NCI-H1105 (cell line): ENCODE results near the gene LIF.

Experiments
- DNase-seq: peaks from one replicate; lab custom pipeline; 2025; lab: John Stamatoyannopoulos, UW

LIF gene

DNA sequence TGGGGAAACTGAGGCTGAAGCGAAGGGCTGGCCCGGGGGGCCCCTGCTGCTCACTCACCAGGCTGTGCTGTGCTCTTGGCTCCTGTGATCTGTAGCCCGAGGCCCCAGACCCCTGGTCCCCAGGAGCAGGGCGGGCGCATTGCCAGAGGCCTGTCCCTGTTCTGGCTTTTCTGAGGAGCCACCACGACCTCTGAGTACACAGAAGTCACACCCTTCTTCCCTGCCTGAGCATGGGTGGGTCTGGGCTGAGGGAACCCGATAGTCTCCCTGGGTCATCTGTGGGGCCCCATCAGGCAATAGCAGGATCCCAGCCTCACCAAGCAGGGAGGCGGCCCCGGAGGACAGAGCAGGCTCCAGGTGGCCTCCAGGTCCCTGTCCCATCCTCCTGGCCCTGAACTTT is 37.6 kb upstream of the LIF start:
- DNase-seq: no peak

DNA sequence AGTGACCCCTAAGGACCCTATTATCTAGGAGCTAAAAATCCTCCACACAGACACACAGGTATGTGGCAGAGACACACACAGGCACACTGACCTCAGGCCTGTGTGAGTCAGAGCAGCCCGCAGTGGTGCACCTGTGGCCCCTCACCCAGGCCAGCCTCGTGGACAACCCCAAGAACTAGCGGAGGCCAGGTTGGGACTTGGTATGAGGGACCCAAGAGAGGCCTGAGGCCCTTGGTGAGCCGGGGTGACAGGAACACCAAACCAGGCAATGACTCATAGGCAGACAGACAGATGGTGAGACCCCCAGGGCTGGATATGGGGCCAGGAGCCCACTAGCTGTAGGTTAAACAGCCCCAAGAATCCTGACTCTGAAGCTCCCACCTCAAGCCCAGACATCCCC is 36.8 kb upstream of the LIF start:
- no peak for DNase-seq

DNA sequence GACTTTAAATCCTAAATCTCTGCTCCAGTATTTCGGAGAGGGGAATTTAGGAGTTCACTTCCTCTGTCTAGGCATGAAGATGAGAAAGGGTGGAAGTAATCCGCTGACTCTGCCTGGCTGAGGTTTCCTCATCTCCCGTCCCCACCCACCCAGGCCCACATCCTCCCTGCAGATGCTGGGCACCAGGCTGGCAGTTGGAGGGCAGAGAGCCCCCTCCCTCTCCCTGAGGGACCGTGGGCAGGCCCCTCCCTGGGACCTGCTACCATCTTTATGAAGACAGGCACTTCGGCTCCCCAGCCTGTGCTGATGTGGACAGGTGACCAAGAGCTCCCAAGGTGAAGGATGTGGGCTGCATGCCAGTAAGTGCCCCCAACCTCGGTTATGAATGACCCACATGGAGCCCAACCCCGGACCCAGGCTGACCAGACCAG is 36.1 kb upstream of the LIF start:
- no peak for DNase-seq

DNA sequence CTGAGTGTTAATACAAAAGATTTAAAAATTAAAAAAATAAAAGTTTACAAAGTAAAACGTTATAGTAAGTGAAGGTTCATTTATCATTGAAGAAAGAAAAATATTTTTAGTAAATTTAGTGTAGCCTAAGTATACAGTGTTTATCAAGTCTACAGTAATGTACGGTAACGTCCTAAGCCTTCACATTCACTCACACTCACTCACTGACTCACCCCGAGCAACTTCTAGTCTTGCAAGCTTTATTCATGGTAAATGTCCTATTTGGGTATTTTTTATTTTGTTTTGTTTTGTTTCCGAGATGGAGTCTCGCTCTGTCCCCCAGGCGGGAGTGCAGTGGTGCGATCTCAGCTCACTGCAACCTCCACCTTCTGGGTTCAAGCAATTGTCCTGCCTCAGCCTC is 33.9 kb upstream of the LIF start:
- no peak for DNase-seq

DNA sequence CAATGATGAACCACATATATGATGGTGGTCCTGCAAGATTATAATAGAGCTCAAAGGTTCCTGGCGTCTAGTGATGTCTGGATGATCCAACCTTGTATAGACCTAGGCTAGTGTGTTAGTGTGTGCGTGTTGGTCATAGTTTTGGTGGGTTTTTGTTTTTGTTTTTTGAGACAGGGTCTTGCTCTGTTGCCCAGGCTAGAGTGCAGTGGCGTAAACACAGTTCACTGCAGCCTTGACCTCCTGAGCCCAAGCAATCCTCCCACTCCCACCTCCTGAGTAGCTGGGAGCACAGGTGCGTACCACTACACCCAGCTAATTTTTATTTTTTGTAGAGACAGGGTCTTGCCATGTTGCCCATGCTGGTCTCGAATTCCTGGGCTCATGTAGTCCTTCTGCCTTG is 33.4 kb upstream of the LIF start:
- no peak for DNase-seq

DNA sequence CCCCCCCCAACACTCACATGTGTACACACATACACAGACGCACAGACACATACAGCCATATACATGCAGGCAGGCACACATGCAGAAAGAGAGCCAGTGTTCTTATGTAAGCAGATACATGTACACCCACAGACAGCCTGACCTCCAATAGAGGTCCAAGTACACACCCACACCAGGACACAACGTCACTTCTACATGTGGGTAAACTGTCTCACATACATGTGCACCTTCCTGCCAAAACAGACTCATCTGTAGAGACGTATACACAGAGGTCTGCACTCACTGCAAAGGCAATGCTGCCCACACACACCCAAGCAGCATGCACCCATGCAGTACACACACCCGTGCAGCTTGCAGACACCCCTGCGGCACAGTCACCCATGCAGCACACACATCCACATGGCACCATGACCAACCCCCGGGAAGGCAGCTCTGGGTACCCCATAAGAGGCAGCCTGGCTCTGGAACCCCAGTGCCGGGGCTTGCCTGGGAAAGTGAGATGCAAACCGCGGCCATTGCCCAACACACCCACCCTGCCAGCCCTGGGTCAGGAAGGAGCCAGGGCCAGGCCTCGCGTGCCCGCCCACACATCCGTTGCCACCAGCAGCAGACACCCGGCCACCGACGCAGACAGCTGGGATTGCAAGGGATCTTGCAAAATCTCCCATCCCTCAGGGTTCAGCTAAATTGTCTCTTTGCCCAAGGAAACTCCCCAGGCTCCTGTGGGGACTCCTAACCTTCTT is 32.7 kb upstream of the LIF start:
- no peak for DNase-seq

DNA sequence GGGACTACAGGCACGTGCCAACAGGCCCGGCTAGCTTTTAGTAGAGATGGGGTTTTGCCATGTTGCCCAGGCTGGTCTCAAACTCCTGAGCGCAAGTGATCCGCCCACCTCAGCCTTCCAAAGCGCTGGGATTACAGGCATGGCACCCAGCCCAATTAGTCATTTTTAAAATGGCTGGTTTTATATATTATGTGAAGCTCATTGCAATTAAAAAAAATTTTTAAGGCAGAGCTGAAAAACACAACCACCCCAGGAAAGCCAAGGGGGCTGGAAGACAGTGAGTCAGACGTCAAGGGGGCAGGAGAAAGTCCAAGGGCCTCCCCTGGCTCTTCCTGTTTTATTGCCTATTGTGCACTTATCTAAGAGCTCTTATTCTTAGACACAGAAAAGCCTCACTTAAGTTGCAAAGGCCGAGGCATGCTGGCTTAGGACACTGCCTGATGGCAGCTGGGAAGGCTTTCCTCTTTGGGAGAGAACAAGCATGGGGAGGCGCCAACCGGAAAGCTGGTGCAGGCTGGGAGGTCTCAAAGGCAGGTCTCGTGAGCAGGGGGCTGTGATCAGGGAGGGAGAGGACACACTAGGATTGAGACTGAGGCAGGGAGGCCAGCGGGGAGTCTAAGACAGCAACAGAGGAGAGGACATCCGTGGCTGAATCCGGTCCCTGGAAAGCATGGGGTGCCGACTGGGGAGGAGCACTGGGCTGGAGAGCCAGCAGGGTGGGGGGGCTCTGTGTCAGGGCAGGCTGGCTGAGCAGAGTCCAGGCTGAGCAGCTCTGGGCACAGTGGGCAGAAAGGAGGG is 31.2 kb upstream of the LIF start:
- DNase-seq: no peak

DNA sequence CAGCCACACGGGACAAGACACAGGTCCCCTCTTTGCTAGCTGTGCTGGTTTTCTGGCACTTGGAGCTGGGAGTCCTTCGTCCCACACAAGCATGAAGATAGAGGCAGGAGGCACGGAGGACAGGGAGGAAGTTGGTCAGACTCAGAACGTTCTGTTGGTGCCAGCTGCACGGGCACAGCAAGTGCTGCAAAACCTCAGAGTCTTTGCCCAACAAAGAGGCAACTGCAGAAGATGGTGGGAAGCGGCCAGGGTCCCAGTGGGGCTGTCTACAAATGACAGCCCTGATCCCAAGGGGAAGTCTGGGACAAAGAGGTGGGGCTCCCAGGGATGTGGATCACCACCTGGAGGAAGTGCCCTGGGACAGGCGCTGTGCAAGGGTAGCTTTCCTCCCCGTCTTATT is 29.5 kb upstream of the LIF start:
- DNase-seq: no peak

DNA sequence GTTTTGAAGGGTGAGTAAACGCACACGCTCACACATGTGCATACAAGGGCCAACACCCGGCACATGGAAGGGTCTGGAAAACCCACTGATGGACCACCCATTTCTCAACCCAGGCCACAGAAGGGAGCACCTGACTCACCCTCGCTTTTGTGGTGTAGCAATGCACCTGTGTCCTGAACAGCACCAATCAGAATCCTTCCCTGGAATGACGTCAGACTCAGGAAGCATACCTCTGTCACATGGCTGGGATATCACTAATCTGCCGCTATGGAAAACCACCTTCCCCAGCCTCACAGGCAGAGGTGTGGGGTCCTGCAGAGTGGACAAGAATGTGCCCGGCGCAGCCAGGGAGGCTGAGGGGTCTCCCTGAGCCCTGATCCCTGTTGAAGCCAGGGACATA is 29.1 kb upstream of the LIF start:
- DNase-seq: no peak

DNA sequence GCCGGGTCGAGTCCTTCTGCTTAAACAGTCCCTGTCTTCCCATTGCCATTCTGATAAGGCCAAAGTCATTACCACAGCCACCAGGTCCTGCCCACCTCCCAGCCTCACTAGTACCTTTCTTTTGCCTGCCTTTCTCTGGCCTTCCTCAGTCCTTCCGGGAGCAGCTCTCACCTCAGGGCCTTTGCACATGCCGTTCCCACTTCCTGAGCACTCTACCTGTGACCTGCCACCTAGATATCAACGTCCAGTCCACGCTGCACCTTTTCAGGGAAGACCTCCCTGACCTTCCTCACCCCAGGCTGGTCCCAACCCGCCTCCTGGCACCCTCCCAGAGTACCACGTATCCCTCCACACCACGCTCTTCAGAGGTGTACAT is 27.9 kb upstream of the LIF start:
- no peak for DNase-seq

DNA sequence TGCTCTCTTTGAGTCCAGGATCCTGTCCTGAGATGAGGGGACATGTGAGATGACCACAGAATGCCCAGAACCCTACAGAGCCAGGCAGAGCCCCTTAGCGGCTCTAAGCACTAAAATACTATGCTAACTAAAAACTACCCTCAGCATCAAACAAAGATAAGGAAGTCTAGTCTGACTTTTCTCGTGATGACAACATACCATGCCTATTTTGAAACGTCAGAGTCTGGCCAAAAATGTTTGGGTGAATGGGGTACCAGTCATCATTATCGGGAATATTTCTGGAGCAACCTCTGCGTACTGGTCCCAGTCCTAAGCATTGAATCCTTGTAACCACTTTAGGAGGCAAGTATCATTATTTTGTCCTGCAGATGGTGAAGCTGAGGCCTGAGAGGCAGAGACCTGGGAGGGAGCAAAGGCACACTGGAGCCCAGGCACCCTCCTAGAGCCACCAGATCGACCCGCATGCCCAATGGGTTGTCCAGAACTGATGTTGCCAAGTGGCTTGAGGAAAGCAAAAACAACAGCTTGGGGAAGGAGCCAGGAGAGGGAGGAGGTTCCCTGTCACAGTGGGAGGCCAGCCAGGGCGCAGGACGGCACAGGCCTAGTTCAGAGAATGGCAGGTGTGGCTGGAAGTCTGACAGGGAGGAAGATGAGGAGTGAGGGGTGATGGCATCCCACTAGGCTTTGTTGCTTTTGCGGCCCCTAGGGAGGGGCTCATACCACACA is 27.3 kb upstream of the LIF start:
- no peak for DNase-seq

DNA sequence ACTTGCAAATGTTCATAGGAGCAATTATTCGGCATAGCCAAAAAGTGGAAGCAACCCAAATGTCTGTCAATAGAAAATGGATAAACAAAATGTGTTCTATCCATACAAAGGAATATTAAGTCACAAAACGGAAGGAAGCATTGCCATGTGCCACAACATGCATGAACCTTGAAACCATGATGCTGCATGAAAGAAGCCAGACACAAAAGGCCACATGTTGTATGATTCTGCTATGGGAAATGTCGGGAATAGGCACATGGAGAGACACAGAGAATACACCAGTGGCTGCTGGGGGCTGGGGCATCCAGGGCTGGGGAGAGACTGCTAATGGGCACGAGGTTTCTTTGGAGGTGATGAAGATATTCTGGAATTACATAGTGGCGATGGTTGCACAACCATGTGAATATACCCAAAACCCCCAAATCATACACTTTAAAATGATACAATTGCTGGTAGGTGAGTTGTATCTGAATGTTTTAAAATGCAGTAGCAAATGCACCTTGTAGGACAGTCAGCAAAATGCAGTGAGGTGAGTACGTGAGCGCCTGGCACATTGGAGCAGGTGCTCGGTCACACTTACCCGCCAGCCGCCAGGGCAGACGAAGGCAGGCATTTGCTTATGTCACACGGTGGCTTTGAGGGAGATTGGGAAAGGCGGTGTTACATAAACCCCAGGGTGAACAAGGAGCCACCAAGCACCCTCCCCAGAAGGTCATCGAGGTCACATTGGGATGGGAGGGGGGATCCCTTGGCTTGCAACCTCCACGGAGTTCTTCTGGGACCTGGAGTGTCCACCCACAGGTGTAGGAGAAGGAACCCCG is 26.4 kb upstream of the LIF start:
- no peak for DNase-seq

DNA sequence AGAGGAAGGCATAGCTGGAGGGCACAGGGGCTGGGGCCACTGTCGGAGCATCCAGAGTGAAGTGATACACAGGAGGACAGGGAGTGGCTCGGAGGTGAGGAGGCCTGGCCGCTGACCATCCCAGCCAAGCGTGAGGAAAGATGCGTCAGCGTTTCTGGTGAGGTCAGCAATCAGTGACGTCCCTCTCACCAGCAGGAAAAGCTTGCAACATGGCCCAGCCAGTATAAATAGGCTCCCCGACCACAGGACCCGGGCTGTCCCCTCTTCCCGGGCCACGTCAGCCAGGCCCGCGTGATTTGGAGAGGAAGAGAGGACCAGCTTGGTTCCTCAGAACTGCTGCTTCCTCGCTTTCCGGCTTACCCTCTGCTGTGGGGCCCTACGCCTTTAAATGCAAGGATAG is 24.3 kb upstream of the LIF start:
- DNase-seq: no peak

DNA sequence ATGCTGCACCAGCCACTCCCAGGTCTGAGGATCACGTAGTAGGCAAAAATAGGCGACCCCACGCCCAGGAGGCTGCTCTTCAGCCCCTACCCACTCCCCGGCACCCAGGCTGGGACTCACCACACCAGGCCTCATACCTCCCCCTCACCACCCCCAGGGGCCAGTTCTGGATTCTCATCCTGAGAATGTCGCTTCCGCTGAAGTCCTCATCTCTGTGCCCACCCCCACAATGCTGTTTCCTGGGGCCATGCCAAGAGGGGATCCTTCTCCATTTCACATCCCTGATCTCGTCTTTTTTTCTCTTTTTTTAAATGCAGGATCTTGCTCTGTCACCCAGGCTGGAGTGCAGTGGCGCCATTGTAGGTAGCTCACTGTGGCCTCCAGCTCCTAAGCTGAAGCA is 21.8 kb upstream of the LIF start:
- DNase-seq: no peak

DNA sequence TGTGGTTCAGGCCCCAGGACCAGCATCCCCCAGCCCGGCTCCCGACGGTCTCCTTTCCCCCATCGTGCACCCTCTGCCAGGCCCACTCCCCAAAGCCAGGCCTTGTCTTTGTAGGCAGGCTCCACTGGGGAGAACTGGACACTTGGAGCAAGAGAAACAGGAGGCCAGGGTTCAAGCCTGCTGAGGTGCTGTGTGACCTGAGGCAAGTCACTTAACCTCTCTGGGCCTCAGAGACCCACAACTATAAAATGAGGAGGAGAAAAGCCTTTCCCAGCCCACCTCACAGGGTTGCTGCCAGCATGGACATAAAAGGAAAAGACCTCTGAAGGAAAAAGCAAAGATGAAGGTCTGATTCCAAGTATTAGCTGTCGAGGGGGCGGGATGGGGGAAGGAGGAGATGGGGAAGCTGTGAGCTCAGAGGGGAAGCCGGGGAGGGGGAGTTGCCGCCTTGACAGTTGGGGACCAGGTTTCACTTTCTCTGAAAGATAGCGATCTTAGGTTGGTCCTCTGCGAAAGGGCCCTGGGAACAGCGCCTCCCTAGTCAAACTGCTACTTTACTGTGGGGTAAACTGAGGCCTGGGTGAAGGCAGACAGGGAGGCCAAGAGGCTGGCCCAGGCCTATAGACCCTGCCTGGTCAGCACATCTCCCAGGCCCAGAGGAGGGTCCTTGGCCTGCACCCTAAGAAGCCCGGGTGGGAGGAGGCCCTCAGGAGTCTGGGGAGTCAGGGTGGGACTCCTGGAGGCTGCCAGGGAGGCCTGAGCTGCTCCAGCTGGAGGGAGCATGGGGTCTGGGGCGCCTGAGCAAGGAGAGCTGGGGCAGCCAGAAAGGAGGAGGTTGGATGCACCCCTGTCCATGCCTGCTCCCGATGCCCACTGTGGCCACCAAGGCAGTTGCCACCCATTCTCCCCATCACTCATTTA is 21.1 kb upstream of the LIF start:
- DNase-seq: no peak

DNA sequence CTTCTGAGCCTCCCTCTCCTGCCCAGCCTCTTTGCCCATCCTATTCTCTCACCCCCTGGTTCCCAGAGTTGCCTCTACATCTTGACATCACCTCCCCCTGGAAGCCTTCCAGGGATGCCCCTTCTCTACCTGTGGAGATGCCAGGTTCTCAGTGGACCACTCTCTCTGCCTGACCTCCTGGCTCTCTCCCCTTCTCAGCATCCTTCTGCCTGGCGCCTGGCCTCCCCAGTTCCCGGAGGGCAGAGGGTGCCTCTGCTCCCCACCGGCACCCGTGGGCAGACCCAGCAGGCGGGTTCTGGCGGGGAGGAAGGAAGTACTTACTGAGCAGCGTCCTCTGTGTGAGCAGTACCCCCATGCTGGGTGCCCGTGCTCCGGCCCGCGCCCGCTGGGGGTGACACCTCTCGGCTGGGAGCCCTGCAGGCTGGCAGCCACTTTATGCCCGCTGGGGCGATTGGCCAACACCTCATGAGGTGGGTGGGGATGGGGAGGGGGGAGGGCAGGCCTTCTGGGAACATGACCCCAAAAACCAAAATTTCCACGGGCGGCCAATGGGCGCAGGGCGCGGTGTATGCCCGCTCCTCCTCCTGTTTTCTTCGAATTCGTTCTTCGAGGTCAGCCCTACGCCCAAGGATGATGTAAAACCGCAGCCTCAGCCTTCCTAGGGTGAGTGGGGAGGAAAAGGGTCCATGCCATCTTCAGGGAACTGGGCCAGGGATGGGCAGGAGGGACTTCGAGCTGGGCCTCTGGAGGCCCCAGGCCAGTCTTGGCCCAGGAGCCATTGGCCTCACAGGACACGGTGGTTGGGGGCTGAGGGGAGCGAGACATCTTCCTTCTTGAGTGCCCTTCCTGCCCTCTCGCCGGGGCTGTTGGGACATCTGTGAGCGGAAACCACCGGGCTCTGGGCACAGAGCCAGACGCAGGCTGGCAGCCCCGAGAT is 20.2 kb upstream of the LIF start, which contains the start of gene OSM:
OSM (minus strand) TSS at position 407 of the 937 bp plus-strand sequence; CDS start at position 355, 52 bp downstream.
- DNase-seq: no peak

DNA sequence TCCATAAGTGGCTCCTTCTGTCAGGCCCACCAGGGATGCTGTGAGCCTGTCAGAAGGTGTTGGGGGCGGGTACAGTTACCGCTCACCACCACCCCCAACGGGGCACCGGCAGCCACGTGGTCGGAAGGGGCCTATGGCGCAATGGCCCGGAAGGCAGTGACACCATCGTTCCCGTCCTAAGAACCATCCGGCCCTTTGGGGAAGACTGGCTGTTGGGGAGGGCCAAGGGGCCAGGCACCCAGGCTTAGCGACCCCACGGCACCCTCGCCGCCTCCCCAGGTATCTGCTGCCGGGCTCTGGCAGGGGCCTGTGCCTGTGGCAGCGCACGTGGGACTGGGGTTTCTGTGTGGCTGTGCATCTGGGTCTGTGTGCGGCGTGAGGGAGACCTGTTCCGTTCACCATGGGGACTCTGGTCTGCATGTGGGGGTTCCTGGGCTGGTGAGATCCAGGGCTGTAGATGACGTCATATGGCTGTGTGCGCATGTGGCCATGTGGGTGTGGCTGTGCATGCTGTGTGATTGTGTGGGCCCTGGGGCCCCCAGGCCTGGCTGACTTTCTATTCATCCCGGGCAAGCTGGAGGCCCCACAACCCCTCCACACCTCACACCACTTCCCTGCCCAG is 19.4 kb upstream of the LIF start:
- DNase-seq: no peak

DNA sequence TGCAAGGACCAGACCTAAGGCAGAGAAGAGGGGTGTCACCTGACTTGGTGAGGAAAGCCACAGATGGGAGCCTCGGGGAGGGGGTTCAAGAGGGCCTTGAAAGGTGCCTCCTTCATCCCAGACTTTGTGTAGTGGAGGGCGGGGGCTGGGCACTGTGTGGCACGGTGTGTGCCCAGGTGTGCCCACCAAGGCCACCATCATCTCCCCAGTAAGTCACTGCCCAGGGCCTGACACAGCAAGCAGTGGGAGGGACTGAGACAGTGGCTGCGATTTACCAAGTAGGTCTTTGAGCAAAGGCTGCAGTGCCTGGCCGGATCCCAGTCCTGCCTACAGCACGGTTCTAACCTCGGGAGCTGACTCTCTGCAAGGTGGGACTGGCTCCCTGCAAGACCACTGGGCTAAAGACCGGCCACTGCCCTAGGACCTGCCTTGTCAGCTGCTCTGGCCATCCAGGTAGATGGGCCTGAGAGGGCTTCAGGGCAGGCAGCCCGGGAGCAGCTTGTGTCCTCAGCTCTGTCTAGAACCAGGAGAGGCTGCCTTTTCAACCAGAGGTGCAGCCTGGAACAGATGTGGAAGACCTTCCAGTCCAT is 18.7 kb upstream of the LIF start:
- DNase-seq: no peak

DNA sequence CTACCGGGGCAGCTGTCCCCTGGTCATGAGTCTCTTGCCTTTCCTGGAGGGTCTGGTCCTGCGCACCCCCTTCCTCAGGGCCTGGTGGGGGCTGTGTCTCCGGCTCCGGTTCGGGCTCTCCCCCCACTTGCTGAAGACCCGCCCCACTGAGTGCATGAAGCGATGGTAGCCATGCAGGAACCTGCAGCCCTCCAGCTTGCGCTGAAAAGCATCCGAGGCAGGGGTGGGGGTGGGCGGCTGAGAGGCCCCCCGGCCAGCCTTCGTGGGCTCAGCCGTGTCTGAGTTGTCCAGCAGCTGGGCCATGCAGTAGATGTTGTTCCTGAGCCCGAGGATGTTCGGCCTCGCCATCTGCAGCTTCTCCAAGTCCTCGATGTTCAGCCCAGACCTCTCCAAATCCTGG is 17.3 kb upstream of the LIF start:
- no peak for DNase-seq
